ENCODE results near the gene C1QTNF4. TPM values are rescaled to one million over a fixed set of nuclear protein-coding genes. Genes with fewer than 3 reads are reported as not detected.

Gene C1QTNF4
- total and polyA plus RNA-seq, 8 donors = 0.68 to 8.4 (median 1.3) TPM; not detected in 1

GRCh38 chr11:47587039-47587716, 7.0 kb downstream of the C1QTNF4 start:
- DNase-seq = no peak
- WGBS, 5 donors = 69 to 75% (median 73%) methylated on average over 6 of the region's 6 CpGs
- peak overlapping the region in 1 of 5 donors; percentile 0 for H3K27ac ChIP-seq
- H3K4me3 ChIP-seq = no peak overlapping the region
- H3K27me3 ChIP-seq = peaks cover 0 to 35% (median 12%) of the 10 kb centered on the region in 3 donors
- no peaks in the 10 kb centered on the region for H3K9me3 ChIP-seq
- TF ChIP-seq POLR2A (IDR thresholded peaks at IDR 0.05) (no peak), EP300 (IDR thresholded peaks at IDR 0.05) (no peak), CTCF (IDR thresholded peaks at IDR 0.05) (no peak), POLR2AphosphoS5 (IDR thresholded peaks at IDR 0.05) (no peak)
- peaks cover 0 to 12% (median 8%) of the 10 kb centered on the region in 4 donors for H3K4me1 ChIP-seq
- intact Hi-C loops (cut with DNase I; ENCODE audit: low total_unique reads) = no loop called here
- peaks cover 29 to 45% (median 36%) of the 10 kb centered on the region in 4 donors for H3K36me3 ChIP-seq

DNA sequence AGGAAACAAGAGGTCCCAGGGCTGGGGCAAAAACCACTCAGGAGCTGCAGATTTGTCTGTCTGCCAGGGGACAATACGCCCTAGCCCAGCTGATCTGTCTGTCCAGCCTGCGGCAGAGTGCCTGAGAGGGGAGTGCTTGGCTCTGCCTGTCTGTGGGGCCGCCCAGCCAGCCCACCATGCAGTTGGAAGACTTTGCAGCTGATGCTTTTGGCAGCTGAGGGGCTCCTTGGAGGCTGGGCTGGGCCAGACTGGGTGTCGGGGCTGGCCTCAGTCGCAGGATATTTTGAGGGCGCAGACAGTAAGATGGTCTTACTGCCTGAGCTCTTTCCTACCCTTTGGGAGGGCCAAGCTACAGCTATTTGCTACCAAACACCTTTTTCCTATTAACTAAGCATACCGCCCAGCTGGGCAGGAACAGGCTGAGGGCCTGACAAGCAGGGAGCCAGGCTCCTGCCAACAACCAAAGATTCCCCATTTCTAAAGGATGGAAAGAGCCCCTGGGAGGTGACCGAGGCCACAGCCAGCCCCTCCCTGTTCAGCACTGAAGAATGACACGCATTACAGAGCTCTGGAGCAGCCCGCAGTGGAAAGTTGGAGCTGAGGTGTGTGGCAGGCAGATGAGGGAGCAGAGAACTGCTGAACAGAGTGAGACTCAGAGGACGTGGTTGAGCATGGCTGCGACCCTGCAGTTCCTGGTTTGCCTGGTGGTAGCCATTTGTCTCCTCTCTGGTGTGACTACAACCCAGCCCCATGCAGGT, 7.9 kb downstream of the C1QTNF4 start, which contains the start of gene FAM180B:
TSS of gene FAM180B (plus strand) at position 581 of the 758 bp plus-strand sequence. CDS start at position 672, 91 bp downstream.
- intact Hi-C loops (cut with DNase I; ENCODE audit: low total_unique reads) = no loop called here
- TF ChIP-seq POLR2AphosphoS5 (IDR thresholded peaks at IDR 0.05) (no peak), CTCF (IDR thresholded peaks at IDR 0.05) (no peak)
- peaks cover 0 to 26% (median 12%) of the 10 kb centered on the region in 3 donors for H3K27me3 ChIP-seq
- H3K4me1 ChIP-seq = peaks cover 0 to 18% (median 8%) of the 10 kb centered on the region in 4 donors
- peak within 1 kb of the TSS in 1 of 5 donors; percentile 0 for H3K27ac ChIP-seq
- no peak within 1 kb of the TSS for H3K4me3 ChIP-seq
- no peaks in the 10 kb centered on the region for H3K9me3 ChIP-seq
- peaks cover 38 to 54% (median 45%) of the 10 kb centered on the region in 4 donors for H3K36me3 ChIP-seq
- 71 to 80% (median 75%) methylated on average over 8 to 12 of the region's 12 CpGs for WGBS, 5 donors
- no peak for DNase-seq

DNA sequence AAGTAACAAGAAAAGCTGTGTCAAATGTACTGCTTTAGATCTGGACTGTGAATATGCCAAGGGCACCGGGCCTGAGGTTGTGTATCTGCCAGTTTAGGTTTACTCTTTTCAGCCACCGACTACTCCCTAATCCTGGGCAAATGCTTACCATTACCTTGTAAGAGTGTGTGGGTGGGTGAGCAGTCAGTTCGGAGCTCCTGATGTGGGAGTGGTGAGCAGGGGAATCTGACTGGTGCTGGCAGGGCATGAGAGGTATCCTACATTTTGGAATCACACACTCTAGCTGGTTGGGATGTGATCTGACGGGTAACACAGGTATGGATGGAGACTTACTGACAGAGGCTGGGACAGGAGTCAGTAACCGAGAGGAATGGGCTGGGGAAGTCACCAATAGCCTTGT, 10.4 kb downstream of the C1QTNF4 start:
- 87 to 95% (median 91%) methylated on average over 5 of the region's 5 CpGs for WGBS, 5 donors
- intact Hi-C loops (cut with DNase I; ENCODE audit: low total_unique reads) = no loop called here
- Histone ChIP-seq H3K4me3 (no peak overlapping the region), H3K36me3 (peaks cover 41 to 65% (median 55%) of the 10 kb centered on the region in 4 donors), H3K27me3 (peaks cover 0 to 1% (median 0%) of the 10 kb centered on the region in 3 donors), H3K9me3 (no peaks in the 10 kb centered on the region), H3K4me1 (peaks cover 5 to 20% (median 18%) of the 10 kb centered on the region in 4 donors), H3K27ac (no peak overlapping the region)
- no peak for DNase-seq
- TF ChIP-seq CTCF (IDR thresholded peaks at IDR 0.05) (no peak), POLR2A (IDR thresholded peaks at IDR 0.05) (no peak), POLR2AphosphoS5 (IDR thresholded peaks at IDR 0.05) (no peak), EP300 (IDR thresholded peaks at IDR 0.05) (no peak)
